Measurements from ENCODE around the gene DLG1. TPM values are rescaled to one million over a fixed set of nuclear protein-coding genes. Genes with fewer than 3 reads are reported as not detected.

Gene DLG1
- total and polyA plus RNA-seq, 2 of the 4 experiments (the other 2 are of a cell fraction) = 21.2 to 57.7 TPM

- intact Hi-C loops (cut with micrococcal nuclease) (no loop called here), dilution Hi-C loops (cut with HindIII; ENCODE audit: low sequenced_read_pairs, unreplicated experiment) (no loop called here), in situ Hi-C loops (cut with MboI; ENCODE audit: low sequenced_read_pairs) (no loop called here)
- H3K4ac ChIP-seq (ENCODE audit: low read depth, low read length) = no peak overlapping the region
- H3K79me1 ChIP-seq (ENCODE audit: low read depth in 1 of 2, low read length in 2 of 2) = no peaks in the 10 kb centered on the region
- ChIA-PET POLR2A (ENCODE audit: unreplicated experiment) (no interaction called here), CTCF (no interaction called here)
- no peak overlapping the region for H3K27ac ChIP-seq (ENCODE audit: insufficient read depth, low read length)
- H3K4me3 ChIP-seq (ENCODE audit: insufficient read depth, low read depth, low read length) = no peak overlapping the region
- no peak overlapping the region for H3K18ac ChIP-seq (ENCODE audit: low read depth, low read length)
- H3K27me3 ChIP-seq (ENCODE audit: control insufficient read depth, insufficient read depth, low read length) = no peaks in the 10 kb centered on the region
- no peak overlapping the region for H3K23ac ChIP-seq (ENCODE audit: low read depth, low read length)
- H3K4me1 ChIP-seq (ENCODE audit: control insufficient read depth, insufficient read depth, low read length) = no peaks in the 10 kb centered on the region
- no peak overlapping the region for H3K4me2 ChIP-seq (ENCODE audit: low read depth, low read length)
- no peaks in the 10 kb centered on the region for H3K9me1 ChIP-seq (ENCODE audit: insufficient read depth, low read length)
- no CpG with 5 or more reads among the region's 4 CpGs for whole genome bisulfite sequencing, 2 experiments (ENCODE audit: extremely low coverage in 2 of 2, insufficient read length in 1 of 2)
- no peak overlapping the region for H2AFZ ChIP-seq (replicated peaks; ENCODE audit: low read length, poor library complexity)
- H4K91ac ChIP-seq (ENCODE audit: insufficient read depth, low read depth, low read length) = no peak overlapping the region
- ATAC-seq (ENCODE audit: low read depth) (no peak), DNase-seq (no peak)
- H4K20me1 ChIP-seq (ENCODE audit: insufficient read depth, low read length) = no peaks in the 10 kb centered on the region
- H3K9ac ChIP-seq (ENCODE audit: low read depth, low read length) = no peak overlapping the region
- TF ChIP-seq RCOR1 (IDR thresholded peaks at IDR 0.05; ENCODE audit: insufficient replicate concordance, low read length) (no peak), MXI1 (IDR thresholded peaks at IDR 0.05; ENCODE audit: borderline replicate concordance, low read depth, low read length) (no peak), CTCF (conservative IDR thresholded peaks at IDR 0.05; ENCODE audit: low read depth, low read length) (no peak), BHLHE40 (IDR thresholded peaks at IDR 0.05; ENCODE audit: low read depth, low read length) (no peak), USF2 (IDR thresholded peaks at IDR 0.05; ENCODE audit: low read depth, low read length) (no peak), RFX5 (IDR thresholded peaks at IDR 0.05; ENCODE audit: low read depth, low read length) (no peak), MAZ (IDR thresholded peaks at IDR 0.05; ENCODE audit: borderline replicate concordance, low read depth, low read length) (no peak), CHD1 (IDR thresholded peaks at IDR 0.05; ENCODE audit: low read depth, low read length) (no peak), FOS (IDR thresholded peaks at IDR 0.05; ENCODE audit: low read depth, low read length) (no peak), POLR2A (IDR thresholded peaks at IDR 0.05; ENCODE audit: low read depth, low read length) (no peak)
- no peak overlapping the region for H3K14ac ChIP-seq (replicated peaks; ENCODE audit: low read depth, low read length)
- no peak overlapping the region for H2BK20ac ChIP-seq (ENCODE audit: low read depth, low read length)
- BruUV-seq (replicated peaks) = no TSS peak
- no peak overlapping the region for H2BK120ac ChIP-seq (ENCODE audit: low read depth, low read length)
- H4K5ac ChIP-seq (ENCODE audit: low read depth, low read length) = no peak overlapping the region
- peaks cover 12% of the 10 kb centered on the region for H3K36me3 ChIP-seq (ENCODE audit: control insufficient read depth, insufficient read depth, low read length)
- H4K8ac ChIP-seq (ENCODE audit: low read depth in 2 of 2, low read length in 2 of 2) = no peak overlapping the region
- no peak overlapping the region for H2AK9ac ChIP-seq (replicated peaks; ENCODE audit: low read depth, low read length, poor library complexity)
- H2BK15ac ChIP-seq (ENCODE audit: low read depth, low read length) = no peak overlapping the region
- no peak overlapping the region for H3K56ac ChIP-seq (ENCODE audit: extremely low read depth, insufficient read depth, low read length)
- H2BK5ac ChIP-seq (ENCODE audit: low read depth, low read length, poor library complexity, severe bottlenecking) = no peak overlapping the region
- H2AK5ac ChIP-seq (ENCODE audit: low read depth, low read length) = no peak overlapping the region
- no peaks in the 10 kb centered on the region for H3K9me3 ChIP-seq (ENCODE audit: control insufficient read depth, insufficient read depth, low read length)
Observed at GRCh38 chr3:197062446-197062845, 236.0 kb downstream of the DLG1 start.

Measured in IMR-90 (cell line).